HCT116 (cell line): Measurements from ENCODE around the gene ZBTB8A. TPM values are rescaled to one million over a fixed set of nuclear protein-coding genes. Genes with fewer than 3 reads are reported as not detected.

Experiments used
- ATAC-seq: fragments of 200-7000 bp; cut with Tn5 transposase; 2 replicates; pipeline ENCODE4 v1.9.1; 2020; ENCODE audit warnings: mild to moderate bottlenecking, moderate library complexity
- BruUV-seq: library from RNA; stranded (reverse); fragments of 400-500 nt; replicated peaks from 2 replicates; lab custom pipeline; 2021; lab: Mats Ljungman, UMichigan
- CTCF ChIA-PET: fragments of 300-600 bp; sonication (Branson Sonifier 250); formaldehyde crosslinking; loops from one replicate; lab custom pipeline; 2021; ENCODE audit warnings: antibody characterized with exemption; lab: Charles Lee
- POLR2A ChIA-PET: fragments of 300-600, 350-600 bp; sonication (Branson Sonifier 250); formaldehyde crosslinking; loops from one replicate; lab custom pipeline; 2021; ENCODE audit warnings: antibody characterized with exemption; lab: Charles Lee
- RAD21 ChIA-PET, 2 experiments: fragments of 300-600 bp; sonication (Branson Sonifier 250); formaldehyde crosslinking; loops; one replicate each; lab custom pipeline; 2023; ENCODE audit warnings: low total read pairs in 2 of 2; ENCODE audit not compliant: uncharacterized antibody in 2 of 2, unreplicated experiment in 2 of 2, low non-redundant PET in 1 of 2; lab: Charles Lee
- DNase-seq: peaks from one replicate; pipeline ENCODE4 v3.0.0-alpha.2; 2010; ENCODE audit warnings: low read depth, low spot score
- H2AFZ ChIP-seq: fragments of 200-600 bp; shearing (Covaris generic), sonication (generic); 2 replicates; pipeline ENCODE4 v1.6.1; 2017; ENCODE audit warnings: low read depth, mixed run types, mixed read lengths, antibody characterized with exemption, low read length; ENCODE audit not compliant: poor library complexity, severe bottlenecking
- H3K27ac ChIP-seq: 2 replicates; pipeline ENCODE4 v1.5.1; 2012; ENCODE audit warnings: low read depth, low read length
- H3K27me3 ChIP-seq: fragments of 200-600 bp; sonication (generic); 2 replicates; pipeline ENCODE4 v1.6.1; 2016; ENCODE audit warnings: mixed run types, low read length, mixed read lengths; ENCODE audit not compliant: insufficient read depth
- H3K36me3 ChIP-seq, 2 experiments: fragments of 200-500 bp in 1 of 2; fragments of 200-600 bp in 1 of 2; sonication (Bioruptor generic) in 1 of 2; sonication (generic) in 1 of 2; 2 replicates each; pipeline versions ENCODE4 v1.5.1 to v1.6.1; 2014 to 2016; ENCODE audit warnings: low read length in 2 of 2, inconsistent platforms in 1 of 2, mixed read lengths in 1 of 2, mixed run types in 1 of 2; ENCODE audit not compliant: insufficient read depth in 2 of 2, control insufficient read depth in 1 of 2
- H3K4me1 ChIP-seq, 2 experiments: fragments of 200-600 bp in 1 of 2; sonication (generic) in 1 of 2; 2 replicates each; pipeline versions ENCODE4 v1.5.1 to v1.6.1; 2012 to 2017; ENCODE audit warnings: low read length in 2 of 2, inconsistent platforms in 1 of 2, mild to moderate bottlenecking in 1 of 2, mixed read lengths in 1 of 2, mixed run types in 1 of 2, moderate library complexity in 1 of 2; ENCODE audit not compliant: insufficient read depth in 2 of 2, control insufficient read depth in 1 of 2
- H3K4me2 ChIP-seq: fragments of 200-600 bp; sonication (generic); 2 replicates; pipeline ENCODE4 v1.6.1; 2017; ENCODE audit warnings: mixed run types, low read length, mixed read lengths
- H3K4me3 ChIP-seq, 2 experiments: fragments of 200-600 bp in 1 of 2; sonication (generic) in 1 of 2; replicated peaks in 1 of 2; 2 replicates each; pipeline ENCODE4 v1.5.1; 2011 to 2016; ENCODE audit warnings: low read length in 2 of 2, control low read depth in 1 of 2, low read depth in 1 of 2, mild to moderate bottlenecking in 1 of 2, mixed read lengths in 1 of 2, mixed run types in 1 of 2
- H3K79me2 ChIP-seq: fragments of 200-600 bp; sonication (generic); 2 replicates; pipeline ENCODE4 v1.6.1; 2017; ENCODE audit warnings: mild to moderate bottlenecking, mixed run types, low read length, moderate library complexity, mixed read lengths; ENCODE audit not compliant: insufficient read depth
- H3K9ac ChIP-seq: fragments of 200-600 bp; sonication (generic); 2 replicates; pipeline ENCODE4 v1.6.1; 2016; ENCODE audit warnings: low read length, mixed read lengths
- H3K9me2 ChIP-seq: fragments of 200-600 bp; sonication (generic), shearing (Covaris generic); 2 replicates; pipeline ENCODE4 v1.6.1; 2017; ENCODE audit warnings: mixed run types, mild to moderate bottlenecking, moderate library complexity; ENCODE audit not compliant: insufficient read depth
- H3K9me3 ChIP-seq, 2 experiments: fragments of 200-500 bp in 1 of 2; fragments of 200-600 bp in 1 of 2; sonication (Bioruptor generic) in 1 of 2; sonication (generic) in 1 of 2; 2 replicates each; pipeline ENCODE4 v1.6.1; 2014 to 2017; ENCODE audit warnings: low read length in 2 of 2, mixed read lengths in 2 of 2, inconsistent platforms in 1 of 2, low read depth in 1 of 2, mild to moderate bottlenecking in 1 of 2, mixed run types in 1 of 2, moderate library complexity in 1 of 2; ENCODE audit not compliant: control insufficient read depth in 1 of 2, insufficient read depth in 1 of 2
- H4K20me1 ChIP-seq: fragments of 200-600 bp; sonication (generic), shearing (Covaris generic); 2 replicates; pipeline ENCODE4 v1.6.1; 2017; ENCODE audit warnings: mixed run types, mild to moderate bottlenecking, moderate library complexity; ENCODE audit not compliant: insufficient read depth
- CBX3 ChIP-seq: IDR thresholded peaks from 2 replicates; pipeline ENCODE4 v1.6.1; 2012; ENCODE audit warnings: low read depth
- CEBPB ChIP-seq: IDR thresholded peaks from 2 replicates; pipeline ENCODE4 v1.6.1; 2012; ENCODE audit warnings: low read depth
- CTCF ChIP-seq, 3 experiments: fragments of 200-600 bp in 1 of 3; sonication (generic) in 1 of 3; IDR thresholded peaks in 2 of 3; conservative IDR thresholded peaks in 1 of 3; 2 replicates each; pipeline ENCODE4 v1.5.1; 2012 to 2017; ENCODE audit warnings: low read depth in 2 of 3, low read length in 2 of 3, antibody characterized with exemption in 1 of 3, borderline replicate concordance in 1 of 3, control low read depth in 1 of 3, mild to moderate bottlenecking in 1 of 3, mixed read lengths in 1 of 3, mixed run types in 1 of 3, moderate library complexity in 1 of 3; ENCODE audit not compliant: insufficient read depth in 1 of 3
- EZH2phosphoT487 ChIP-seq: fragments of 200-600 bp; IDR thresholded peaks from 2 replicates; pipeline ENCODE4 v1.6.1; 2018; ENCODE audit warnings: antibody characterized with exemption, borderline replicate concordance
- POLR2A ChIP-seq: IDR thresholded peaks from 2 replicates; pipeline ENCODE4 v1.7.0; 2011; ENCODE audit warnings: borderline replicate concordance; ENCODE audit not compliant: insufficient read depth, insufficient read length; ENCODE audit errors: extremely low read depth
- POLR2AphosphoS5 ChIP-seq: IDR thresholded peaks from 2 replicates; pipeline ENCODE4 v1.6.1; 2011; ENCODE audit warnings: mild to moderate bottlenecking, low read depth, low read length, moderate library complexity
- RAD21 ChIP-seq: IDR thresholded peaks from 2 replicates; pipeline ENCODE4 v1.6.1; 2012; ENCODE audit warnings: low read depth, mild to moderate bottlenecking
- ZFX ChIP-seq: fragments of 450-650 bp; IDR thresholded peaks from 2 replicates; pipeline ENCODE4 v1.6.1; 2017
- ZNF274 ChIP-seq: fragments of 200-500 bp; sonication (Bioruptor generic); IDR thresholded peaks from 2 replicates; pipeline ENCODE4 v1.6.1; 2014; ENCODE audit warnings: mild to moderate bottlenecking, low read depth, low read length, inconsistent platforms
- intact Hi-C: fragments of 100-400 bp; cut with micrococcal nuclease; formaldehyde crosslinking; loops from 2 replicates; pipeline ENCODE4 v1.10.0; 2022
- total RNA-seq: library from RNA; stranded (reverse); gene quantifications from one replicate; pipeline ENCODE4 v1.2.1, GENCODE V29; 2021; ENCODE audit not compliant: unreplicated experiment

The ZBTB8A gene
- total RNA-seq, 1 experiment from 2014 or later: 9.7 TPM

- BruUV-seq: no TSS peak
- peaks cover 88% of the 10 kb centered on the region for H3K79me2 ChIP-seq
- no peak overlapping the region for H3K27ac ChIP-seq
- no peaks in the 10 kb centered on the region for H3K4me1 ChIP-seq
- no peaks in the 10 kb centered on the region for H3K27me3 ChIP-seq
- ChIA-PET RAD21 (no interaction called here), CTCF (no interaction called here), POLR2A (interaction anchor here (0.6 kb wide), 1 partner anchor 7 kb away, joined by 3 read pairs; no protein-coding TSS in a partner anchor)
- H2AFZ ChIP-seq: no peak overlapping the region
- DNase-seq (no peak), ATAC-seq (no peak)
- no peaks in the 10 kb centered on the region for H3K9me2 ChIP-seq
- no peak overlapping the region for H3K4me2 ChIP-seq
- no peak overlapping the region for H3K4me3 ChIP-seq
- peaks cover 0 to 4% of the 10 kb centered on the region in 2 experiments; a peak in 1 of 4 replicates for H3K36me3 ChIP-seq
- H3K9me3 ChIP-seq: no peaks in the 10 kb centered on the region
- no peak overlapping the region for H3K9ac ChIP-seq
- no peaks in the 10 kb centered on the region for H4K20me1 ChIP-seq
- TF ChIP-seq POLR2A (no peak), RAD21 (no peak), CTCF (IDR thresholded peaks at IDR 0.05 in 2 of 3, conservative IDR thresholded peaks at IDR 0.05 in 1 of 3; ENCODE audit: borderline replicate concordance in 1 of 3, insufficient read depth in 1 of 3, low read depth in 2 of 3, low read length in 2 of 3) (no peak), CBX3 (no peak), ZFX (no peak), EZH2phosphoT487 (no peak), CEBPB (no peak), POLR2AphosphoS5 (no peak), ZNF274 (no peak)
- intact Hi-C loops: no loop called here
These were observed 97.9 kb downstream of the ZBTB8A start for GRCh38 chr1:32636914-32637645.
